IPS DF 6.9 (cell line): ENCODE measurements around the gene ANXA7.
"Not testable (repeated sequence)": the region's sequence is repeated elsewhere in the genome, so short reads cannot be mapped to it uniquely, and the experiment has no call there.

Experiments used
- DNase-seq: peaks from one replicate; pipeline ENCODE4 v3.0.0-alpha.2; 2013; ENCODE audit warnings: low read depth, low spot score
- H3K27ac ChIP-seq: one replicate; pipeline ENCODE4 v1.5.1; 2013; ENCODE audit warnings: low read length, control low read depth
- H3K27me3 ChIP-seq: 2 replicates; pipeline ENCODE4 v1.6.1; 2013; ENCODE audit warnings: mild to moderate bottlenecking, low read length; ENCODE audit not compliant: control insufficient read depth, insufficient read depth
- H3K36me3 ChIP-seq: 2 replicates; pipeline ENCODE4 v1.6.1; 2013; ENCODE audit warnings: low read length; ENCODE audit not compliant: control insufficient read depth, insufficient read depth
- H3K4me1 ChIP-seq: 2 replicates; pipeline ENCODE4 v1.6.1; 2013; ENCODE audit warnings: low read length; ENCODE audit not compliant: control insufficient read depth, insufficient read depth
- H3K4me3 ChIP-seq: 2 replicates; pipeline ENCODE4 v1.5.1; 2013; ENCODE audit warnings: mild to moderate bottlenecking, low read length
- H3K9me3 ChIP-seq: 2 replicates; pipeline ENCODE4 v1.6.1; 2013; ENCODE audit warnings: low read length, inconsistent platforms; ENCODE audit not compliant: control insufficient read depth, insufficient read depth
- WGBS: extraction: QIAGEN DNeasy Blood & Tissue Kit; methylation state at CpG from one replicate; pipeline ENCODE4 v1.1.7; 2013; ENCODE audit warnings: mixed read lengths, missing lambda C conversion rate; ENCODE audit not compliant: insufficient read length, insufficient coverage; 5-methylcytosine and 5-hydroxymethylcytosine counted together

The ANXA7 gene

DNA sequence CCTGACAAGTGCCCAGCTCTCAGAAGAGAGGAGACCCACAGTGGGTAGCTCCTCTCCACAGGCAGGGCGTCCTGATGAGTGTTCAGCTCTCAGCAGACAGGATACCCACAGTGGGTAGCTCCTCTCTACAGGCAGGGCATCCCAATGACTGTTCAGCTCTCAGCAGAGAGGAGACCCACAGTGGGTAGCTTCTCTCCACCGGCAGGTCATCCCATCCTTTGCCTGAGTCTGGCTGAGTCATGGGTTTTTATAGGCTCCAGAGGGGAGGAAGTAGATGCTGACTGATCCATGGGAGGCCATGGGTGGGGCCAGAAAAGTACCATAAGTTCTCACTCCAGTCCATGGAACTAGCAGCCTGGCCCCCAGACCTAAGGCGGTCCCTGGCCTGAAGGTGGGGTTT is 73.7 kb downstream of the ANXA7 start:
- Histone ChIP-seq H3K27me3 (no peaks in the 10 kb centered on the region), H3K4me1 (0 out of 2 replicates have a peak, but pooled peaks cover 2% of the 10 kb centered on the region), H3K9me3 (no peaks in the 10 kb centered on the region), H3K4me3 (no peak overlapping the region), H3K36me3 (no peaks in the 10 kb centered on the region), H3K27ac (no peak overlapping the region)
- no CpG with 5 or more reads among the region's 3 CpGs for WGBS
- no peak for DNase-seq

DNA sequence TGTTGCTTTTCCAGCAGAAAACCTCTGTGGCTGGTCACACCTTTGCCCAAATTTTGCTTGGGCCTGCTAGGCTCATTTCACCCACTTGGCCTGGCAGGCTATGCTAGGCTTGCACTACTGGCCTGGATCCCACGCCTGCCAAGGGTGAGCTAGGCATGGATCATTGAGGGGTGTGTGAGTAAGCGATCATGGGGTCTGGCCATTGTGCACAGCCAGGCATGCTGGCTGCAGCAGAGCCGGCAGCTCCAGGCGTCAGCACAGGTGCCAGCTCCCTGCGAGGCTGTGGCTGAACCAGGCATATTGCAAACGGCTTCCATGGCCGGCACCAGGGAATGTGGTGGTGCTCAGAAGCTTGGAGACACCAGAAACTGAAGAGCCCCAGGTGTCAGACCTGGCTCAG is 74.4 kb downstream of the ANXA7 start:
- DNase-seq = no peak
- 0 out of 2 replicates have a peak, but pooled peaks cover 2% of the 10 kb centered on the region for H3K4me1 ChIP-seq
- no peaks in the 10 kb centered on the region for H3K36me3 ChIP-seq
- no peak overlapping the region for H3K27ac ChIP-seq
- H3K4me3 ChIP-seq = no peak overlapping the region
- H3K27me3 ChIP-seq = no peaks in the 10 kb centered on the region
- no CpG with 5 or more reads among the region's 7 CpGs for WGBS
- H3K9me3 ChIP-seq = no peaks in the 10 kb centered on the region

DNA sequence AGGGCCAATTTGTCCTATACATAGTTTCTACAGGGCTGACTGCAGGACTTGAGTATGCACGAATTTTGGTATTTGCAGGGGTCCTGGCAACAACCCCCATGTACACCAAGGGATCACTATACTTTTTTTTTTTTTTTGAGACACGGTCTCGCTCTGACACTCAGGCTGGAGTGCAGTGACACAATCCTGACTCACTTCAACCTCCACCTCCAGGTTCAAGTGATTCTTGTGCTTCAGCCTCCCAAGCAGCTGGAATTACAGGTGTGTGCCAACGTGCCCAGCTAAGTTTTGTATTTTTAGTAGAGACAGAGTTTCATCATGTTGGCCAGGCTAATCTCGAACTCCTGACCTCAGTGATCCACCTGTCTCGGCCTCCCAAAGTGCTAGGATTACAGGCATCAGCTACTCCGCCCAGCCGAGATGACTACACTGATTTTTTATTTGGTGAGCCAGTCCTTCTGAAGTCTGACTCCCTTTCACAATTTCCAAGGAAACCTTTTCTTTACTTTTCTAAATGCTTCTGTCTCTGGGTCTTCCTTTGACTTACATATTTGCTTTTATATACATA is 75.0 kb downstream of the ANXA7 start:
- DNase-seq = no peak
- Histone ChIP-seq H3K36me3 (no peaks in the 10 kb centered on the region), H3K4me3 (no peak overlapping the region), H3K27ac (no peak overlapping the region), H3K4me1 (0 out of 2 replicates have a peak, but pooled peaks cover 2% of the 10 kb centered on the region), H3K9me3 (no peaks in the 10 kb centered on the region), H3K27me3 (no peaks in the 10 kb centered on the region)
- no CpG with 5 or more reads among the region's 8 CpGs for WGBS

DNA sequence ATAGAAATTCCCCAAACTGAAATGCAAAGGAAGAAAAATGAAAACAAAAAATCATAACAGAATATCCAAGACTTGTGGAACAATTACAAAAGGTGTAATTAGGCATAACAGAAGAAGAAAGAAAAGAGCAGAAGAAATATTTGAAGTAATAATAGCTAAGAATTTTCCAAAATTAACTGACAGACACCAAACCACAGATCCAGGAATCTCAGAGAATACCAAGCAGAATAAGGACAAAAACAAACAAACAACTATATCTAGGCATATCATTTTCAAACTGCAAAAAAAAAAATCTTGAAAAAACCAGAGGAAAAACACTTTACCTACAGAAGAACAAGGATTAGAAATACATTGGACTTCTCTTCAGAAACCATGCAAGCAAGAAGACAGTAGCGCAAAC is 80.7 kb downstream of the ANXA7 start:
- no peak for DNase-seq
- no peaks in the 10 kb centered on the region for H3K27me3 ChIP-seq
- no peak overlapping the region for H3K4me3 ChIP-seq
- H3K4me1 ChIP-seq = no peaks in the 10 kb centered on the region
- no CpG with 5 or more reads among the region's 1 CpG for WGBS
- no peaks in the 10 kb centered on the region for H3K36me3 ChIP-seq
- H3K27ac ChIP-seq = no peak overlapping the region
- no peaks in the 10 kb centered on the region for H3K9me3 ChIP-seq

- no peak for DNase-seq
- no peaks in the 10 kb centered on the region for H3K27me3 ChIP-seq
- no peaks in the 10 kb centered on the region for H3K9me3 ChIP-seq
- no peaks in the 10 kb centered on the region for H3K36me3 ChIP-seq
- no peak overlapping the region for H3K27ac ChIP-seq
- no peak overlapping the region for H3K4me3 ChIP-seq
- H3K4me1 ChIP-seq = no peaks in the 10 kb centered on the region
- WGBS = no CpG with 5 or more reads among the region's 2 CpGs
Observed at GRCh38 chr10:73332379-73332778, 81.5 kb downstream of the ANXA7 start.

DNA sequence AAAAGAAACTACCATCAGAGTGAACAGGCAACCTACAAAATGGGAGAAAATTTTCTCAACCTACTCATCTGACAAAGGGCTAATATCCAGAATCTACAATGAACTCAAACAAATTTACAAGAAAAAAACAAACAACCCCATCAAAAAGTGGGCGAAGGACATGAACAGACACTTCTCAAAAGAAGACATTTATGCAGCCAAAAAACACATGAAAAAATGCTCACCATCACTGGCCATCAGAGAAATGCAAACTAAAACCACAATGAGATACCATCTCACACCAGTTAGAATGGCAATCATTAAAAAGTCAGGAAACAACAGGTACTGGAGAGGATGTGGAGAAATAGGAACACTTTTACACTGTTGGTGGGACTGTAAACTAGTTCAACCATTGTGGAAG is 85.3 kb downstream of the ANXA7 start:
- not testable (repeated sequence) for H3K27me3 ChIP-seq, H3K27ac ChIP-seq, DNase-seq, H3K4me3 ChIP-seq, H3K4me1 ChIP-seq, H3K9me3 ChIP-seq, H3K36me3 ChIP-seq
- no CpG with 5 or more reads among the region's 1 CpG for WGBS

- DNase-seq, H3K36me3 ChIP-seq, H3K27me3 ChIP-seq, H3K4me3 ChIP-seq, H3K9me3 ChIP-seq, H3K4me1 ChIP-seq, H3K27ac ChIP-seq: not testable (repeated sequence)
- WGBS = no CpG with 5 or more reads among the region's 4 CpGs
Observed at GRCh38 chr10:73325290-73325689, 88.6 kb downstream of the ANXA7 start.
